OCI-LY1 (cell line): ENCODE measurements around the gene B4GALT1.

Experiments
- H2AFZ ChIP-seq: fragments of 200-600 bp; sonication (generic), shearing (Covaris generic); 2 replicates; pipeline ENCODE4 v1.6.0; 2014; ENCODE audit warnings: antibody characterized with exemption, mild to moderate bottlenecking, low read length
- H3F3A ChIP-seq: fragments of 200-600 bp; sonication (generic), shearing (Covaris generic); 2 replicates; pipeline ENCODE4 v1.6.0; 2014; ENCODE audit warnings: mild to moderate bottlenecking, antibody characterized with exemption, low read length, moderate library complexity; ENCODE audit not compliant: insufficient read depth
- H3K27ac ChIP-seq: fragments of 200-600 bp; sonication (generic); 2 replicates; pipeline ENCODE4 v1.5.1; 2014; ENCODE audit warnings: low read length, mixed run types, mild to moderate bottlenecking, low read depth; ENCODE audit not compliant: poor library complexity, severe bottlenecking
- H3K27me3 ChIP-seq: fragments of 200-600 bp; sonication (generic); 2 replicates; pipeline ENCODE4 v1.6.0; 2014; ENCODE audit warnings: antibody characterized with exemption, mild to moderate bottlenecking, low read length, moderate library complexity; ENCODE audit not compliant: insufficient read depth
- H3K36me3 ChIP-seq: fragments of 200-600 bp; sonication (generic); 2 replicates; pipeline ENCODE4 v1.6.1; 2014; ENCODE audit warnings: mild to moderate bottlenecking, antibody characterized with exemption, low read length, moderate library complexity, mixed read lengths; ENCODE audit not compliant: insufficient read depth
- H3K4me1 ChIP-seq: fragments of 200-600 bp; sonication (generic); 2 replicates; pipeline ENCODE4 v1.5.1; 2014; ENCODE audit warnings: mild to moderate bottlenecking, low read length, moderate library complexity; ENCODE audit not compliant: insufficient read depth, severe bottlenecking
- H3K4me2 ChIP-seq: fragments of 200-600 bp; sonication (generic), shearing (Covaris generic); 2 replicates; pipeline ENCODE4 v1.6.1; 2014; ENCODE audit warnings: low read length
- H3K4me3 ChIP-seq: fragments of 200-600 bp; sonication (generic); 2 replicates; pipeline ENCODE4 v1.5.1; 2014; ENCODE audit warnings: low read length, low read depth, mild to moderate bottlenecking, mixed read lengths; ENCODE audit not compliant: poor library complexity, severe bottlenecking
- H3K79me2 ChIP-seq: fragments of 200-600 bp; shearing (Covaris generic); 2 replicates; pipeline ENCODE4 v1.6.1; 2016; ENCODE audit warnings: mixed run types, low read length, mixed read lengths; ENCODE audit not compliant: insufficient read depth
- H3K9ac ChIP-seq: fragments of 200-600 bp; sonication (generic), shearing (Covaris generic); 2 replicates; pipeline ENCODE4 v1.6.1; 2014; ENCODE audit warnings: mild to moderate bottlenecking, low read length, mixed read lengths
- H3K9me2 ChIP-seq: fragments of 200-600 bp; sonication (generic), shearing (Covaris generic); 2 replicates; pipeline ENCODE4 v1.6.1; 2014; ENCODE audit warnings: low read depth, mild to moderate bottlenecking, low read length, mixed read lengths
- H3K9me3 ChIP-seq: fragments of 200-600 bp; shearing (Covaris generic); 2 replicates; pipeline ENCODE4 v1.6.1; 2014; ENCODE audit warnings: low read length, mixed read lengths
- H4K20me1 ChIP-seq: fragments of 200-600 bp; sonication (generic), shearing (Covaris generic); 2 replicates; pipeline ENCODE4 v1.6.0; 2016; ENCODE audit warnings: mild to moderate bottlenecking, low read length; ENCODE audit not compliant: insufficient read depth
- CTCF ChIP-seq: fragments of 200-600 bp; sonication (generic), shearing (Covaris generic); IDR thresholded peaks from 2 replicates; pipeline ENCODE4 v1.5.1; 2017; ENCODE audit warnings: mild to moderate bottlenecking, antibody characterized with exemption, low read length, moderate library complexity, mixed read lengths
- EZH2 ChIP-seq: fragments of 200-600 bp; sonication (generic), shearing (Covaris generic); IDR thresholded peaks from 2 replicates; pipeline ENCODE4 v1.8.0; 2017; ENCODE audit warnings: borderline replicate concordance, mixed run types, mild to moderate bottlenecking, antibody characterized with exemption, low read length, moderate library complexity, mixed read lengths

B4GALT1 gene

GRCh38 chr9:33136721-33137670 is 30.1 kb downstream of the B4GALT1 start:
- Histone ChIP-seq H3K4me1 (no peaks in the 10 kb centered on the region), H3K4me2 (no peak overlapping the region)

GRCh38 chr9:33135470-33135958 is 31.6 kb downstream of the B4GALT1 start:
- H3K27me3 ChIP-seq: no peaks in the 10 kb centered on the region
- no peak for TF ChIP-seq EZH2
- no peak for TF ChIP-seq CTCF
- H3K4me3 ChIP-seq: no peak overlapping the region
- H3K4me2 ChIP-seq: no peak overlapping the region
- no peak overlapping the region for H3K27ac ChIP-seq
- H3K9ac ChIP-seq: no peak overlapping the region
- H3K4me1 ChIP-seq: no peaks in the 10 kb centered on the region
- no peaks in the 10 kb centered on the region for H4K20me1 ChIP-seq
- H2AFZ ChIP-seq: no peak overlapping the region
- H3K36me3 ChIP-seq: no peaks in the 10 kb centered on the region
- no peaks in the 10 kb centered on the region for H3K9me2 ChIP-seq
- H3K9me3 ChIP-seq: no peaks in the 10 kb centered on the region
- no peaks in the 10 kb centered on the region for H3K79me2 ChIP-seq
- H3F3A ChIP-seq: no peaks in the 10 kb centered on the region

More at GRCh38 chr9:33136721-33137670, 30.1 kb downstream of the B4GALT1 start:
- Histone ChIP-seq H3K27ac (no peak overlapping the region), H3K36me3 (no peaks in the 10 kb centered on the region), H3K9ac (no peak overlapping the region), H3K9me2 (no peaks in the 10 kb centered on the region), H3K27me3 (no peaks in the 10 kb centered on the region), H2AFZ (no peak overlapping the region), H3K4me3 (no peak overlapping the region), H3K79me2 (no peaks in the 10 kb centered on the region), H4K20me1 (no peaks in the 10 kb centered on the region), H3F3A (no peaks in the 10 kb centered on the region), H3K9me3 (no peaks in the 10 kb centered on the region)
- TF ChIP-seq EZH2 (no peak), CTCF (no peak)

GRCh38 chr9:33135031-33135461 is 32.1 kb downstream of the B4GALT1 start:
- no peak overlapping the region for H2AFZ ChIP-seq
- no peak overlapping the region for H3K4me3 ChIP-seq
- TF ChIP-seq CTCF (no peak), EZH2 (no peak)
- H3K79me2 ChIP-seq: no peaks in the 10 kb centered on the region
- H3K9ac ChIP-seq: no peak overlapping the region
- no peaks in the 10 kb centered on the region for H3K9me3 ChIP-seq
- no peaks in the 10 kb centered on the region for H3F3A ChIP-seq
- no peaks in the 10 kb centered on the region for H3K36me3 ChIP-seq
- H3K9me2 ChIP-seq: no peaks in the 10 kb centered on the region
- no peaks in the 10 kb centered on the region for H4K20me1 ChIP-seq
- H3K4me2 ChIP-seq: no peak overlapping the region
- H3K27me3 ChIP-seq: no peaks in the 10 kb centered on the region
- peaks cover 3% of the 10 kb centered on the region for H3K4me1 ChIP-seq
- H3K27ac ChIP-seq: no peak overlapping the region
